K562 (cell line): Measurements from ENCODE around the gene SEC22C. TPM values are rescaled to one million over a fixed set of nuclear protein-coding genes. Genes with fewer than 3 reads are reported as not detected.

Source experiments
- BCOR ChIP-seq: fragments of 450-650 bp; IDR thresholded peaks from 2 replicates; pipeline ENCODE4 v1.6.1; 2016
- CEBPG ChIP-seq, 3 experiments: fragments of 200-800 bp in 1 of 3; sonication (Bioruptor generic) in 1 of 3; sonication (generic) in 1 of 3; formaldehyde crosslinking in 1 of 3; IDR thresholded peaks in 2 of 3; conservative IDR thresholded peaks in 1 of 3; 2 replicates each; pipeline versions ENCODE4 v1.6.1 to v1.8.0; 2016 to 2022; ENCODE audit warnings: missing compliant biosample characterization in 2 of 3, missing genetic modification characterization in 2 of 3, mild to moderate bottlenecking in 1 of 3, missing genetic modification reagents in 1 of 3
- DIDO1 ChIP-seq: fragments of 450-650 bp; IDR thresholded peaks from 2 replicates; pipeline ENCODE4 v1.6.1; 2016; ENCODE audit warnings: low read depth, missing biosample characterization, missing genetic modification characterization
- FOXP1 ChIP-seq: sonication (generic); formaldehyde crosslinking; IDR thresholded peaks from 2 replicates; pipeline ENCODE4 v1.8.0; 2022; ENCODE audit warnings: mild to moderate bottlenecking, missing genetic modification reagents
- HDAC2 ChIP-seq: fragments of 450-650 bp; IDR thresholded peaks from 2 replicates; pipeline ENCODE4 v1.6.1; 2016; ENCODE audit warnings: mild to moderate bottlenecking
- MBD1 ChIP-seq: fragments of 250-450 bp; sonication (Bioruptor Pico); IDR thresholded peaks from 2 replicates; pipeline ENCODE4 v1.8.0; 2022; ENCODE audit warnings: inconsistent platforms
- NR2F6 ChIP-seq: fragments of 450-650 bp; formaldehyde crosslinking; IDR thresholded peaks from 2 replicates; pipeline ENCODE4 v1.4.0; 2020; ENCODE audit warnings: mild to moderate bottlenecking
- PML ChIP-seq: IDR thresholded peaks from 2 replicates; pipeline ENCODE4 v1.6.1; 2012; ENCODE audit warnings: low read length, inconsistent platforms
- PTBP1 ChIP-seq: fragments of 200-400 bp; formaldehyde crosslinking; IDR thresholded peaks from 2 replicates; pipeline ENCODE4 v1.6.1; 2017; ENCODE audit warnings: low read depth, low read length
- RBM17 ChIP-seq: fragments of 200-400 bp; formaldehyde crosslinking; IDR thresholded peaks from 2 replicates; pipeline ENCODE4 v1.6.1; 2017; ENCODE audit warnings: low read depth, mild to moderate bottlenecking, low read length, borderline replicate concordance
- RBM25 ChIP-seq: fragments of 200-400 bp; formaldehyde crosslinking; IDR thresholded peaks from 2 replicates; pipeline ENCODE4 v1.6.1; 2018; ENCODE audit warnings: low read length, low read depth, moderate library complexity; ENCODE audit not compliant: severe bottlenecking
- RNF2 ChIP-seq: sonication (generic); IDR thresholded peaks from 2 replicates; pipeline ENCODE4 v1.6.1; 2016
- SIX5 ChIP-seq, 2 experiments: IDR thresholded peaks; 2 replicates each; pipeline ENCODE4 v1.6.1; 2011; ENCODE audit warnings: low read length in 2 of 2, borderline replicate concordance in 1 of 2, low read depth in 1 of 2, mild to moderate bottlenecking in 1 of 2, moderate library complexity in 1 of 2; ENCODE audit not compliant: insufficient read depth in 1 of 2
- SRSF3 ChIP-seq: fragments of 200-400 bp; formaldehyde crosslinking; IDR thresholded peaks from 2 replicates; pipeline ENCODE4 v1.6.1; 2016; ENCODE audit warnings: mild to moderate bottlenecking, low read length, moderate library complexity; ENCODE audit not compliant: insufficient read depth
- TEAD2 ChIP-seq: fragments of 450-650 bp; IDR thresholded peaks from 2 replicates; pipeline ENCODE4 v1.6.1; 2016; ENCODE audit warnings: missing genetic modification characterization, control low read depth, missing compliant biosample characterization
- XRCC3 ChIP-seq: fragments of 450-650 bp; IDR thresholded peaks from 2 replicates; pipeline ENCODE4 v1.6.1; 2017; ENCODE audit warnings: mild to moderate bottlenecking, moderate library complexity
- ZBTB2 ChIP-seq: fragments of 450-650 bp; IDR thresholded peaks from 2 replicates; pipeline ENCODE4 v1.6.1; 2016; ENCODE audit warnings: antibody characterized with exemption
- ZNF121 ChIP-seq: sonication (generic); formaldehyde crosslinking; conservative IDR thresholded peaks from 2 replicates; pipeline ENCODE4 v1.8.0; 2022; ENCODE audit warnings: missing genetic modification reagents
- ZNF184 ChIP-seq: sonication (generic); formaldehyde crosslinking; IDR thresholded peaks from 2 replicates; pipeline ENCODE4 v1.5.0; 2020; ENCODE audit warnings: missing genetic modification reagents
- ZNF347 ChIP-seq: fragments of 450-650 bp; formaldehyde crosslinking; IDR thresholded peaks from 2 replicates; pipeline ENCODE4 v1.4.0; 2020; ENCODE audit warnings: low read depth, mild to moderate bottlenecking, moderate library complexity
- ZNF354B ChIP-seq: fragments of 250-450 bp; sonication (Bioruptor Pico); IDR thresholded peaks from 2 replicates; pipeline ENCODE4 v1.4.0; 2020
- ZNF384 ChIP-seq: IDR thresholded peaks from 2 replicates; pipeline ENCODE4 v1.6.1; 2012; ENCODE audit warnings: low read depth, low read length, improper control_type of control experiment
- ZNF436 ChIP-seq: fragments of 250-450, 450-650 bp; sonication (Bioruptor Pico); formaldehyde crosslinking; IDR thresholded peaks from 2 replicates; pipeline ENCODE4 v1.7.0; 2020; ENCODE audit warnings: mild to moderate bottlenecking
- ZNF57 ChIP-seq: fragments of 450-650 bp; formaldehyde crosslinking; IDR thresholded peaks from 2 replicates; pipeline ENCODE4 v1.4.0; 2020; ENCODE audit warnings: mild to moderate bottlenecking, moderate library complexity
- polyA plus RNA-seq, 8 experiments: library from polyadenylated mRNA; depleted of rRNA in 4 of 8; stranded (reverse) in 5 of 8; unstranded in 3 of 8; fragments of >200 nt; fragmentation: Nextera tagmentation in 2 of 8; fragmentation: Illumina TruSeq in 1 of 8; extraction: Ambion mirVana in 2 of 8; extraction: Trizol in 1 of 8; gene quantifications; 2 replicates each; pipeline versions ENCODE4 v1.2.1 to v1.2.3, GENCODE V29; 2011 to 2014; ENCODE audit warnings: inconsistent platforms in 1 of 8, missing spikeins in 1 of 8
- total RNA-seq, 7 experiments: library from RNA; depleted of rRNA in 6 of 7; stranded (reverse); fragments of >200 nt in 6 of 7; fragmentation: Illumina TruSeq in 2 of 7; extraction: Trizol in 2 of 7; gene quantifications; 2 replicates each; pipeline versions ENCODE4 v1.2.1 to v1.2.3, GENCODE V29; 2011 to 2021; ENCODE audit warnings: low replicate concordance in 1 of 7
- TF ChIP-seq, protein P1 (sequence below): fragments of 250-450 bp; sonication (Bioruptor Pico); IDR thresholded peaks from 2 replicates; pipeline ENCODE4 v1.5.0; 2020; ENCODE audit warnings: mild to moderate bottlenecking

Gene SEC22C
- total and polyA plus RNA-seq, 9 of the 15 experiments (the other 6 are each of a cell fraction or from before 2014, with no cell fraction given), result 35.6 to 68.4 (median 50.7) TPM

GRCh38 chr3:42602961-42603360 is 21.2 kb upstream of the SEC22C start (continued):
- TF ChIP-seq MBD1 (CRISPR knock-in tag), result no peak
- TF ChIP-seq ZBTB2, result no peak
- no peak for TF ChIP-seq RNF2
- peak; percentile 89 for TF ChIP-seq BCOR
- peak; percentile 99 for TF ChIP-seq ZNF121 (CRISPR knock-in tag)
- TF ChIP-seq ZNF347 (CRISPR knock-in tag), result no peak
- TF ChIP-seq NR2F6 (CRISPR knock-in tag), result no peak
- TF ChIP-seq HDAC2, result peak; percentile 60; the same call in 1 of the 2 replicates
- no peak for TF ChIP-seq SRSF3
- no peak for TF ChIP-seq ZNF184 (CRISPR knock-in tag)
- no peak for TF ChIP-seq CEBPG (CRISPR knock-in tag; IDR thresholded peaks at IDR 0.05)
- 0 out of 4 replicates have a peak, but pooled peaks of 1 of the 2 experiments have one; percentile 5 for TF ChIP-seq CEBPG (tag; conservative IDR thresholded peaks at IDR 0.05 in 1 of 2, IDR thresholded peaks at IDR 0.05 in 1 of 2)
- no peak for TF ChIP-seq XRCC3
- TF ChIP-seq ZNF436 (CRISPR knock-in tag), result no peak
- no peak for TF ChIP-seq PML
- no peak for TF ChIP-seq SIX5 (IDR thresholded peaks at IDR 0.05; ENCODE audit: borderline replicate concordance in 1 of 2, insufficient read depth in 1 of 2, low read depth in 1 of 2, low read length in 2 of 2)
- no peak for TF ChIP-seq ZNF354B (CRISPR knock-in tag)
- TF ChIP-seq, protein P1, sequence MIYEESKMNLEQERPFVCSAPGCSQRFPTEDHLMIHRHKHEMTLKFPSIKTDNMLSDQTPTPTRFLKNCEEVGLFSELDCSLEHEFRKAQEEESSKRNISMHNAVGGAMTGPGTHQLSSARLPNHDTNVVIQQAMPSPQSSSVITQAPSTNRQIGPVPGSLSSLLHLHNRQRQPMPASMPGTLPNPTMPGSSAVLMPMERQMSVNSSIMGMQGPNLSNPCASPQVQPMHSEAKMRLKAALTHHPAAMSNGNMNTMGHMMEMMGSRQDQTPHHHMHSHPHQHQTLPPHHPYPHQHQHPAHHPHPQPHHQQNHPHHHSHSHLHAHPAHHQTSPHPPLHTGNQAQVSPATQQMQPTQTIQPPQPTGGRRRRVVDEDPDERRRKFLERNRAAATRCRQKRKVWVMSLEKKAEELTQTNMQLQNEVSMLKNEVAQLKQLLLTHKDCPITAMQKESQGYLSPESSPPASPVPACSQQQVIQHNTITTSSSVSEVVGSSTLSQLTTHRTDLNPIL (CRISPR knock-in tag), result no peak
- no peak for TF ChIP-seq TEAD2 (tag)
- TF ChIP-seq ZNF384, result peak; percentile 69; the same call in 1 of the 2 replicates
- TF ChIP-seq FOXP1, result no peak
- TF ChIP-seq RBM25, result peak; percentile 76
- TF ChIP-seq PTBP1, result no peak
- no peak for TF ChIP-seq ZNF57 (CRISPR knock-in tag)
- TF ChIP-seq RBM17, result no peak
- TF ChIP-seq DIDO1 (tag), result no peak
